ENCODE results near the gene PEX14.

Gene PEX14

GRCh38 chr1:10642403-10643080 lies 167.8 kb downstream of the PEX14 start:
- no peak for TF ChIP-seq CTCF (conservative IDR thresholded peaks at IDR 0.05; ENCODE audit: low read depth, low read length)
- no peak for DNase-seq (ENCODE audit: low read depth)
- no peak overlapping the region for H3K4me3 ChIP-seq (ENCODE audit: low read length)

- no peak for TF ChIP-seq CTCF (conservative IDR thresholded peaks at IDR 0.05; ENCODE audit: low read depth, low read length)
- no peak for DNase-seq (ENCODE audit: low read depth)
- H3K4me3 ChIP-seq (ENCODE audit: low read length) = no peak overlapping the region
Measured at GRCh38 chr1:10643607-10644306, 169.0 kb downstream of the PEX14 start.

GRCh38 chr1:10644307-10645128 lies 169.8 kb downstream of the PEX14 start:
- no peak overlapping the region for H3K4me3 ChIP-seq (ENCODE audit: low read length)
- no peak for TF ChIP-seq CTCF (conservative IDR thresholded peaks at IDR 0.05; ENCODE audit: low read depth, low read length)
- DNase-seq (ENCODE audit: low read depth) = no peak

GRCh38 chr1:10646347-10646861 lies 171.7 kb downstream of the PEX14 start:
- DNase-seq (ENCODE audit: low read depth) = no peak
- no peak overlapping the region for H3K4me3 ChIP-seq (ENCODE audit: low read length)
- no peak for TF ChIP-seq CTCF (conservative IDR thresholded peaks at IDR 0.05; ENCODE audit: low read depth, low read length)

DNA sequence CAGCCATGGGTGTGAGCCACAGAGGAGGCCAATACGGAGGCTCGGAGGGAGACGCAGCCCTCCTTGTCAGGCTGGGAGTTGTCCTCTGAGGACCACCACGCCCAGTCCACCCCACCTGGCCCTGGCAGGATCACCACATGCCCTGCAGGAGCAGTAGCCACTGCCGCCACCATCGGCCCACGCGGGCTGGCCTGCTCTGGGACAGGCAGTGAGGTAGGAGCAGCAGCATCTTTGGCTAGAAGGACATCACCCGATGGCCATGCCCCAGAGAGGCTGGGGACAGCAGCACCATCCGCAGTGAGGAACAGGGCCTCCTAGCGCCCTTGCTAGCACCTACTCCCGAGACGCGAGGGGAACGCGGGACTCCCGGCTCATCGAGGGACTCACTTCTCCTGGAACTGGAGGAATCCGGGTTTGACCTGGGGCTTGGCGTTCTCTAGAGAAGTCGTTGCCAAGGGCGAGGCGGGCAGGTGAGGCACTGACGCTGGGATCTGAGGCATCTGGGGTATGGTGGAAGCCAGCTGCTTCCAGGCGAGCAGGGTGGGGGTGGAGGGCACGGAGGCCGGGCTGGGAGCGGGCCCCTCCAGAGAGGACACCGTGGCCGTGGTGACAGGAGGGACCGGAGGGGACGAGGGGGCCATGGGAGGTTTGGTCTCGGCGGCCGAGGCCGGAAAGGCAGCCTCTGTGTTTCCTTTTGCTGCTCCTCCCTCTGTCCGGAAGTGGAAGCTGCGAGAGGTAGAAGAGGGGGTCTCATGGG lies 172.8 kb downstream of the PEX14 start:
- no peak for DNase-seq (ENCODE audit: low read depth)
- TF ChIP-seq CTCF (conservative IDR thresholded peaks at IDR 0.05; ENCODE audit: low read depth, low read length) = no peak
- no peak overlapping the region for H3K4me3 ChIP-seq (ENCODE audit: low read length)

GRCh38 chr1:10648689-10649516 lies 174.2 kb downstream of the PEX14 start:
- no peak for DNase-seq (ENCODE audit: low read depth)
- TF ChIP-seq CTCF (conservative IDR thresholded peaks at IDR 0.05; ENCODE audit: low read depth, low read length) = no peak
- H3K4me3 ChIP-seq (ENCODE audit: low read length) = no peak overlapping the region
